Smooth muscle cell (in vitro differentiated cells): ENCODE measurements around the gene STXBP4. TPM values are rescaled to one million over a fixed set of nuclear protein-coding genes. Genes with fewer than 3 reads are reported as not detected.

Experiments
- DNase-seq: peaks from one replicate; lab custom pipeline; 2025; ENCODE audit not compliant: unreplicated experiment; lab: John Stamatoyannopoulos, UW
- H2AFZ ChIP-seq: fragments of 200-600 bp; sonication (generic); 2 replicates; pipeline ENCODE4 v1.6.0; 2016; ENCODE audit warnings: antibody characterized with exemption, low read depth, mild to moderate bottlenecking
- H3F3A ChIP-seq: fragments of 200-600 bp; sonication (generic); 2 replicates; pipeline ENCODE4 v1.6.0; 2017; ENCODE audit warnings: antibody characterized with exemption, low read depth
- H3K27ac ChIP-seq: fragments of 200-600 bp; sonication (generic); 2 replicates; pipeline ENCODE4 v1.5.1; 2016; ENCODE audit warnings: low read depth, mild to moderate bottlenecking
- H3K27me3 ChIP-seq: fragments of 200-600 bp; sonication (generic); 2 replicates; pipeline ENCODE4 v1.6.1; 2016; ENCODE audit warnings: low read depth, mild to moderate bottlenecking
- H3K36me3 ChIP-seq: fragments of 200-600 bp; sonication (generic); 2 replicates; pipeline ENCODE4 v1.5.1; 2016; ENCODE audit warnings: low read depth
- H3K4me1 ChIP-seq: fragments of 200-600 bp; sonication (generic); 2 replicates; pipeline ENCODE4 v1.5.1; 2016; ENCODE audit warnings: low read depth
- H3K4me2 ChIP-seq: fragments of 200-600 bp; sonication (generic); 2 replicates; pipeline ENCODE4 v1.6.0; 2016; ENCODE audit warnings: mild to moderate bottlenecking
- H3K4me3 ChIP-seq: fragments of 200-600 bp; sonication (generic); 2 replicates; pipeline ENCODE4 v1.5.1; 2016; ENCODE audit warnings: mild to moderate bottlenecking
- H3K79me2 ChIP-seq: fragments of 200-600 bp; sonication (generic); 2 replicates; pipeline ENCODE4 v1.6.0; 2016; ENCODE audit warnings: low read depth, mild to moderate bottlenecking
- H3K9ac ChIP-seq: fragments of 200-600 bp; sonication (generic); 2 replicates; pipeline ENCODE4 v1.6.0; 2016; ENCODE audit warnings: low read depth
- H3K9me3 ChIP-seq: fragments of 200-600 bp; sonication (generic); replicated peaks from 2 replicates; pipeline ENCODE4 v1.5.1; 2016; ENCODE audit warnings: low read depth
- H4K20me1 ChIP-seq: fragments of 200-600 bp; sonication (generic); 2 replicates; pipeline ENCODE4 v1.6.0; 2016; ENCODE audit warnings: low read depth
- CTCF ChIP-seq: fragments of 200-600 bp; sonication (generic); IDR thresholded peaks from 2 replicates; pipeline ENCODE4 v1.5.1; 2017; ENCODE audit warnings: borderline replicate concordance, mild to moderate bottlenecking, antibody characterized with exemption; ENCODE audit not compliant: insufficient read depth, poor library complexity, severe bottlenecking
- whole genome bisulfite sequencing: methylation state at CpG from one replicate; pipeline ENCODE4 v1.1.7; 2016; ENCODE audit warnings: low lambda C conversion rate; 5-methylcytosine and 5-hydroxymethylcytosine counted together
- polyA plus RNA-seq: library from polyadenylated mRNA; unstranded; fragments of >200 nt; fragmentation: Nextera tagmentation; extraction: Ambion mirVana; gene quantifications from 2 replicates; pipeline ENCODE4 v1.2.1, GENCODE V29; 2016
- total RNA-seq: library from RNA; depleted of rRNA; stranded (reverse); fragments of >200 nt; gene quantifications from 2 replicates; pipeline ENCODE4 v1.2.3, GENCODE V29; 2014

The STXBP4 gene
- total and polyA plus RNA-seq, 2 experiments from 2014 or later, result 5.7 to 59.5 TPM

DNA sequence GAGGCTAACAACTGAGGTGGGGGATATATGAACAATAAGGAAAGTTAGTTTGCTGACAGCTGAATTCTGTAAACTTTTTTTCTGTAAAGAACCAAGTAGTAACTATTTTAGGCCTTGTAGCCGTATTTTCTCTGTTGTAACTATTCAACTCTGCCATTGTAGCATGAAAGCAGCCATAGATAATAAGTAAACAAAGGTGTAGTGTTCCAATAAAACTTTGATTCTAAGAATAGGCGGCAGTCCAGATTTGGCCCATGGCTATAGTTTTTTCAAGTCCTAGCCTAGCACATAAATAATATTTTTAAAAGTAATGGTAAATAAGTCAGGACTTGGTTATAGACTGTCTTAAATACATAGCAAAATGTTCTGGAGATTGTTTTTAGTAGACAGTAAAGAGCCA lies 142.0 kb downstream of the STXBP4 start:
- no peak for DNase-seq
- no peak overlapping the region for H3K4me2 ChIP-seq
- H3K4me3 ChIP-seq, result no peak overlapping the region
- no peaks in the 10 kb centered on the region for H3K4me1 ChIP-seq
- no peaks in the 10 kb centered on the region for H3K9me3 ChIP-seq
- no peak for TF ChIP-seq CTCF
- no peaks in the 10 kb centered on the region for H4K20me1 ChIP-seq
- H3K9ac ChIP-seq, result no peak overlapping the region
- no peak overlapping the region for H2AFZ ChIP-seq
- no peak overlapping the region for H3K27ac ChIP-seq
- H3K36me3 ChIP-seq, result no peaks in the 10 kb centered on the region
- H3K79me2 ChIP-seq, result no peaks in the 10 kb centered on the region
- 97% methylated on average over 2 of the region's 2 CpGs for WGBS
- no peaks in the 10 kb centered on the region for H3F3A ChIP-seq
- no peaks in the 10 kb centered on the region for H3K27me3 ChIP-seq

DNA sequence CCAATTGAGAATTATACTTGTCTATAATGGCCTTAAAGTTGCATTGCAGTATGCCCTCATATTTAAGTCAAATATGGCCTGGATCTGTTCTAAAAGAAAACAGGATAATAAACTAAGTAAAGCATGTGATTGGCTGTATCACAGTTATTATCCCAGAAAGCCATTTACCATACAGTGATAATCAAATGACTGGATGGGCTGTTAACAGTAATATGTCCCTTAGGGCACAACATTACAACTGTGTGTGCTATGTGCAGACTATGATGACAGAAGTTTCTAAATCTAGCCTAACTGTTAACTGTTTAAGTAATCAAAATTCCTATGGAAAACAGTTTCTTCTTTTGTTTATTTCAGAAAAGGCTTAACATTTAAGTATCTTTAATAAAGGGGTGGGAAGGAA lies 145.7 kb downstream of the STXBP4 start:
- no peak for TF ChIP-seq CTCF

GRCh38 chr17:55116440-55116914 lies 147.9 kb downstream of the STXBP4 start:
- no peaks in the 10 kb centered on the region for H3K4me1 ChIP-seq
- H2AFZ ChIP-seq, result no peak overlapping the region
- no peaks in the 10 kb centered on the region for H3K36me3 ChIP-seq
- H3K9me3 ChIP-seq, result no peaks in the 10 kb centered on the region
- H3K79me2 ChIP-seq, result no peaks in the 10 kb centered on the region
- WGBS, result 81% methylated on average over 2 of the region's 2 CpGs
- no peaks in the 10 kb centered on the region for H3F3A ChIP-seq
- no peak overlapping the region for H3K4me3 ChIP-seq
- H3K9ac ChIP-seq, result no peak overlapping the region
- H3K27me3 ChIP-seq, result no peaks in the 10 kb centered on the region
- H4K20me1 ChIP-seq, result no peaks in the 10 kb centered on the region
- TF ChIP-seq CTCF, result no peak
- no peak overlapping the region for H3K27ac ChIP-seq
- no peak for DNase-seq
- no peak overlapping the region for H3K4me2 ChIP-seq

More for the DNA sequence above, 145.7 kb downstream of the STXBP4 start:
- H3K9me3 ChIP-seq, result no peaks in the 10 kb centered on the region
- no peaks in the 10 kb centered on the region for H4K20me1 ChIP-seq
- no peak overlapping the region for H2AFZ ChIP-seq
- H3K4me2 ChIP-seq, result no peak overlapping the region
- H3K9ac ChIP-seq, result no peak overlapping the region
- no peaks in the 10 kb centered on the region for H3K36me3 ChIP-seq
- no peak overlapping the region for H3K4me3 ChIP-seq
- H3F3A ChIP-seq, result no peaks in the 10 kb centered on the region
- H3K27me3 ChIP-seq, result no peaks in the 10 kb centered on the region
- H3K79me2 ChIP-seq, result no peaks in the 10 kb centered on the region
- no peak overlapping the region for H3K27ac ChIP-seq
- no peaks in the 10 kb centered on the region for H3K4me1 ChIP-seq
- no peak for DNase-seq

DNA sequence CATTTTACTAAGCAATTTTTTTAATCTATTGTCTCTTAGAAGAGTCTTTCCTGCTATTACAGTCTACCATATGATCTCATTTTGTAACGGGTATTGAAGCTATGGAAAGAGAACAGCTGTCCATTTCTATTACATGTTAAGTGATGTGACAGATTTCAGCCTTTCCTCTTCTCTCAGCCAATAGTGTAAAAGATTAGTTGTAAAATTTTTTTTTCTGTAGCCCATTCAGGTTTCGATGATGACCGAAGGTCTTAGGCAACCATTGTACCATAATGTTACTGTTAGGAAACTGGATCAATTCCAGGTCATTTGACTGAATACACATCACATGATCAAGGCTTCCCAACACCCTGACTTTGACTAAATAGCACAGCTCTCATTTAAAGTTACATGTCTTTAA lies 148.6 kb downstream of the STXBP4 start:
- WGBS, result 94% methylated on average over 3 of the region's 3 CpGs
- no peak overlapping the region for H3K9ac ChIP-seq
- no peaks in the 10 kb centered on the region for H3K27me3 ChIP-seq
- no peak for DNase-seq
- no peak for TF ChIP-seq CTCF
- H3K9me3 ChIP-seq, result no peaks in the 10 kb centered on the region
- no peak overlapping the region for H3K4me2 ChIP-seq
- H3K4me3 ChIP-seq, result no peak overlapping the region
- no peaks in the 10 kb centered on the region for H4K20me1 ChIP-seq
- no peak overlapping the region for H2AFZ ChIP-seq
- no peaks in the 10 kb centered on the region for H3K4me1 ChIP-seq
- H3F3A ChIP-seq, result no peaks in the 10 kb centered on the region
- H3K79me2 ChIP-seq, result no peaks in the 10 kb centered on the region
- H3K27ac ChIP-seq, result no peak overlapping the region
- H3K36me3 ChIP-seq, result no peaks in the 10 kb centered on the region
